IMR-90 (cell line): ENCODE data around the gene JAKMIP1. TPM values are rescaled to one million over a fixed set of nuclear protein-coding genes. Genes with fewer than 3 reads are reported as not detected.

Source experiments
- ATAC-seq: fragments of 200-7000 bp; cut with Tn5 transposase; 2 replicates; pipeline ENCODE4 v1.9.1; 2020; ENCODE audit warnings: low read depth, mild to moderate bottlenecking, moderate library complexity
- BruUV-seq: library from RNA; stranded (reverse); fragments of 400-500 nt; replicated peaks from 2 replicates; lab custom pipeline; 2021; lab: Mats Ljungman, UMichigan
- CTCF ChIA-PET: fragments of 300-600 bp; formaldehyde crosslinking; extraction: SDS; loops from one replicate; lab custom pipeline; 2021; ENCODE audit warnings: antibody characterized with exemption; lab: Yijun Ruan, JAX
- POLR2A ChIA-PET: fragments of 300-600 bp; sonication (Branson Sonifier 250); formaldehyde crosslinking; loops from one replicate; lab custom pipeline; 2022; ENCODE audit warnings: antibody characterized with exemption; ENCODE audit not compliant: unreplicated experiment; lab: Charles Lee
- DNase-seq: peaks from one replicate; pipeline ENCODE4 v3.0.0; 2013
- H2AFZ ChIP-seq: replicated peaks from 2 replicates; pipeline ENCODE3; 2013; ENCODE audit warnings: low read length, mild to moderate bottlenecking; ENCODE audit not compliant: poor library complexity
- H2AK5ac ChIP-seq: 2 replicates; pipeline ENCODE4 v1.6.1; 2013; ENCODE audit warnings: low read depth, low read length, inconsistent platforms
- H2AK9ac ChIP-seq: replicated peaks from 2 replicates; pipeline ENCODE3; 2013; ENCODE audit warnings: mild to moderate bottlenecking, low read depth, low read length, moderate library complexity; ENCODE audit not compliant: poor library complexity
- H2BK120ac ChIP-seq: 2 replicates; pipeline ENCODE4 v1.6.1; 2013; ENCODE audit warnings: low read depth, low read length, inconsistent platforms
- H2BK15ac ChIP-seq: 3 replicates; pipeline ENCODE4 v1.6.1; 2013; ENCODE audit warnings: low read depth, low read length, inconsistent platforms
- H2BK20ac ChIP-seq: 2 replicates; pipeline ENCODE4 v1.6.1; 2013; ENCODE audit warnings: low read depth, mild to moderate bottlenecking, inconsistent platforms, low read length, moderate library complexity
- H2BK5ac ChIP-seq: 2 replicates; pipeline ENCODE4 v1.6.1; 2013; ENCODE audit warnings: mild to moderate bottlenecking, low read depth, low read length, inconsistent platforms; ENCODE audit not compliant: poor library complexity, severe bottlenecking
- H3K14ac ChIP-seq: replicated peaks from 2 replicates; pipeline ENCODE4 v1.6.1; 2013; ENCODE audit warnings: low read depth, low read length, inconsistent platforms
- H3K18ac ChIP-seq: 2 replicates; pipeline ENCODE4 v1.6.1; 2013; ENCODE audit warnings: low read depth, low read length, control low read depth
- H3K23ac ChIP-seq: 2 replicates; pipeline ENCODE4 v1.6.1; 2013; ENCODE audit warnings: low read depth, low read length, inconsistent platforms
- H3K27ac ChIP-seq: 2 replicates; pipeline ENCODE4 v1.5.1; 2013; ENCODE audit warnings: mild to moderate bottlenecking, control low read depth, low read length; ENCODE audit not compliant: insufficient read depth
- H3K27me3 ChIP-seq: 2 replicates; pipeline ENCODE4 v1.6.1; 2013; ENCODE audit warnings: low read length; ENCODE audit not compliant: control insufficient read depth, insufficient read depth
- H3K36me3 ChIP-seq: 2 replicates; pipeline ENCODE4 v1.6.1; 2013; ENCODE audit warnings: low read length, mixed read lengths; ENCODE audit not compliant: control insufficient read depth, insufficient read depth
- H3K4ac ChIP-seq: 2 replicates; pipeline ENCODE4 v1.6.1; 2013; ENCODE audit warnings: low read depth, low read length, inconsistent platforms
- H3K4me1 ChIP-seq: 2 replicates; pipeline ENCODE4 v1.6.1; 2013; ENCODE audit warnings: low read length, mixed read lengths; ENCODE audit not compliant: control insufficient read depth, insufficient read depth
- H3K4me2 ChIP-seq: 2 replicates; pipeline ENCODE4 v1.6.1; 2013; ENCODE audit warnings: low read depth, mild to moderate bottlenecking, control low read depth, low read length, moderate library complexity
- H3K4me3 ChIP-seq: 2 replicates; pipeline ENCODE4 v1.5.1; 2013; ENCODE audit warnings: low read depth, mild to moderate bottlenecking, control low read depth, low read length, moderate library complexity; ENCODE audit not compliant: insufficient read depth
- H3K56ac ChIP-seq: 2 replicates; pipeline ENCODE4 v1.6.1; 2013; ENCODE audit warnings: low read length, inconsistent platforms; ENCODE audit not compliant: insufficient read depth; ENCODE audit errors: extremely low read depth
- H3K79me1 ChIP-seq, 2 experiments: 2 replicates each; pipeline ENCODE4 v1.6.1; 2013; ENCODE audit warnings: low read length in 2 of 2, inconsistent platforms in 1 of 2, low read depth in 1 of 2
- H3K9ac ChIP-seq: 2 replicates; pipeline ENCODE4 v1.6.1; 2013; ENCODE audit warnings: low read depth, low read length, control low read depth
- H3K9me1 ChIP-seq: 2 replicates; pipeline ENCODE4 v1.6.1; 2013; ENCODE audit warnings: low read length, inconsistent platforms; ENCODE audit not compliant: insufficient read depth
- H3K9me3 ChIP-seq: 2 replicates; pipeline ENCODE4 v1.6.1; 2013; ENCODE audit warnings: low read length; ENCODE audit not compliant: control insufficient read depth, insufficient read depth
- H4K20me1 ChIP-seq: 2 replicates; pipeline ENCODE4 v1.6.1; 2013; ENCODE audit warnings: low read length, inconsistent platforms; ENCODE audit not compliant: insufficient read depth
- H4K5ac ChIP-seq: 2 replicates; pipeline ENCODE4 v1.6.1; 2013; ENCODE audit warnings: mild to moderate bottlenecking, low read depth, low read length, control low read depth
- H4K8ac ChIP-seq, 2 experiments: 2 replicates each; pipeline ENCODE4 v1.6.1; 2013; ENCODE audit warnings: low read depth in 2 of 2, low read length in 2 of 2, control low read depth in 1 of 2, inconsistent platforms in 1 of 2
- H4K91ac ChIP-seq: 2 replicates; pipeline ENCODE4 v1.6.1; 2013; ENCODE audit warnings: low read depth, low read length, inconsistent platforms; ENCODE audit not compliant: insufficient read depth
- CEBPB ChIP-seq: IDR thresholded peaks from 2 replicates; pipeline ENCODE4 v1.6.1; 2012; ENCODE audit warnings: low read depth, low read length, improper control_type of control experiment
- CHD1 ChIP-seq: IDR thresholded peaks from 2 replicates; pipeline ENCODE4 v1.6.1; 2012; ENCODE audit warnings: low read depth, low read length, improper control_type of control experiment
- MAFK ChIP-seq: IDR thresholded peaks from 2 replicates; pipeline ENCODE4 v1.6.1; 2012; ENCODE audit warnings: low read depth, low read length, improper control_type of control experiment
- MXI1 ChIP-seq: IDR thresholded peaks from 2 replicates; pipeline ENCODE4 v1.6.1; 2012; ENCODE audit warnings: low read depth, mild to moderate bottlenecking, low read length, moderate library complexity, borderline replicate concordance
- NFE2L2 ChIP-seq: fragments of 150-350 bp; IDR thresholded peaks from 2 replicates; pipeline ENCODE4 v1.6.1; 2016; ENCODE audit warnings: low read depth, mild to moderate bottlenecking, low read length
- POLR2A ChIP-seq: IDR thresholded peaks from 2 replicates; pipeline ENCODE4 v1.6.1; 2012; ENCODE audit warnings: mild to moderate bottlenecking, low read depth, low read length
- RAD21 ChIP-seq: IDR thresholded peaks from 2 replicates; pipeline ENCODE4 v1.6.1; 2012; ENCODE audit warnings: low read length, improper control_type of control experiment
- SMC3 ChIP-seq: fragments of 150-350 bp; IDR thresholded peaks from 2 replicates; pipeline ENCODE4 v1.6.1; 2016; ENCODE audit warnings: low read depth, mild to moderate bottlenecking, antibody characterized with exemption, low read length, moderate library complexity
- WGBS, 2 experiments: methylation state at CpG; one replicate each; pipeline versions ENCODE4 v1.1.5 to v1.1.7; 2013; ENCODE audit warnings: missing lambda C conversion rate in 2 of 2; ENCODE audit not compliant: insufficient read length in 1 of 2; ENCODE audit errors: extremely low coverage in 2 of 2; 5-methylcytosine and 5-hydroxymethylcytosine counted together
- dilution Hi-C: fragments of 300-500 bp; cut with HindIII; formaldehyde crosslinking; loops from one replicate; pipeline ENCODE4 v1.14.3; 2018; ENCODE audit warnings: low sequenced_read_pairs; ENCODE audit not compliant: unreplicated experiment
- in situ Hi-C: fragments of 300-500 bp; cut with MboI; formaldehyde crosslinking; loops from 3 replicates; pipeline ENCODE4 v1.14.3; 2019; ENCODE audit warnings: low sequenced_read_pairs, inconsistent platforms, mixed read lengths
- intact Hi-C: fragments of 100-400 bp; cut with micrococcal nuclease; formaldehyde crosslinking; loops from 2 replicates; pipeline ENCODE4 v1.10.0; 2022
- polyA plus RNA-seq, 3 experiments: library from polyadenylated mRNA; depleted of rRNA; stranded (reverse); fragments of >200 nt; gene quantifications; 2 replicates each; pipeline ENCODE4 v1.2.3, GENCODE V29; 2012; ENCODE audit warnings: low replicate concordance in 1 of 3
- total RNA-seq: library from RNA; depleted of rRNA; stranded (reverse); fragments of >200 nt; gene quantifications from 2 replicates; pipeline ENCODE4 v1.2.3, GENCODE V29; 2012
- TF ChIP-seq, protein P1 (sequence below): fragments of 150-350 bp; IDR thresholded peaks from 2 replicates; pipeline ENCODE4 v1.6.1; 2016; ENCODE audit warnings: low read depth, mild to moderate bottlenecking, low read length, moderate library complexity, borderline replicate concordance
- TF ChIP-seq, protein P2 (sequence below): fragments of 150-350 bp; IDR thresholded peaks from 2 replicates; pipeline ENCODE4 v1.6.1; 2017; ENCODE audit warnings: mild to moderate bottlenecking, antibody characterized with exemption, low read length, low read depth

Gene JAKMIP1
- total and polyA plus RNA-seq, 2 of the 4 experiments (the other 2 are of a cell fraction), result not detected

DNA sequence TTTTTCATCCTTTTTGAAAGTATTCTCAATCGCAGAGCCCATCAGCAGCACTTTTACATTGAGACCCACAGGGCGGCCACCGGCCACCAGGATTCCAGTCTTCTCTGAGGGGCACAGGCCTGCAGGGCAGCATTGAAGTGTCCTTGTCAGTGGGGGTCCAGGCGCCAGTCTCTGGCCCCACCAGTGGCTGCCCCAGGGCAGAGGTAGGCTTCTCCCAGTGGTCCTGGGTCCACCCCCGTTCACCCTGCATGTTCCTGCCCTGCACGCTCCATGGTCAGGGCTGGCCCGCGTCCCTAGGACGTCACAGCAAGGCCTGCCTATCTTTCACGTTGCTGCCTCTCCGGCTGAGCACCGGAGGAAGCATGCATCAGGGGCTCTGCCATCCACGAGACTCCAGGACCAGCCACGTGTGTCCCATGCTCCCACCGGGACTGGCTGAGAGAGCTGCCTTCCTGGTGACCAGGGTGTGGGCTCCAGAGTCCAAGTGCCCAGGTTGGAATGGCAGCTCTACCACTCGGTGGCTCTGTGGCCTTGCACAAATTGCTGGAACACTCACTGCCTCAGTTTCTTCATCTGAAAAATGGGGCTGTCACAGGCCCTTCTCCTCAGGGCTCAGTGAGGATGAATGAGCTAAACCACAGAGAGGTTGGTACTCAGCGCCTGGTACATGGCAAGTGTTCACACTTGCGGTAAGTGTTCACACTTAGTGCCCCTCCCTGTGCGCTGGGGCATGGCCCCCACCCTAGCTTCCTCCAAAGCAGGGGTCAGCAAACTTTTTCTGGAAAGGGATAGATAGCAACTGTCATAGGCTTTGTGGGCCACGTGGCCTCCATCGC is 30.7 kb upstream of the JAKMIP1 start:
- intact Hi-C loops, result no loop called here
- Histone ChIP-seq H3K4me1 (no peaks in the 10 kb centered on the region), H2AK5ac (no peak overlapping the region), H3K4me2 (no peak overlapping the region), H3K27me3 (peaks cover 10% of the 10 kb centered on the region; the same call in 1 of the 2 replicates), H3K18ac (no peak overlapping the region), H3K9ac (no peak overlapping the region), H2BK5ac (no peak overlapping the region), H3K14ac (no peak overlapping the region), H3K4ac (no peak overlapping the region), H3K9me3 (no peaks in the 10 kb centered on the region), H4K20me1 (no peaks in the 10 kb centered on the region), H3K4me3 (no peak overlapping the region), H4K8ac (no peak overlapping the region), H2AFZ (peak overlapping the region; percentile 32), H3K36me3 (no peaks in the 10 kb centered on the region), H3K79me1 (no peaks in the 10 kb centered on the region), H2BK15ac (no peak overlapping the region), H4K5ac (no peak overlapping the region), H2BK20ac (no peak overlapping the region), H4K91ac (no peak overlapping the region), H2BK120ac (no peak overlapping the region), H3K23ac (no peak overlapping the region), H3K56ac (no peak overlapping the region), H3K27ac (no peak overlapping the region), H2AK9ac (no peak overlapping the region), H3K9me1 (no peaks in the 10 kb centered on the region)
- POLR2A ChIA-PET, result no interaction called here
- DNase-seq (no peak), ATAC-seq (no peak)
- BruUV-seq, result no TSS peak
- in situ Hi-C loops, result no loop called here
- TF ChIP-seq RAD21 (no peak), POLR2A (no peak), CHD1 (no peak), CEBPB (no peak), MXI1 (no peak), MAFK (no peak), NFE2L2 (no peak), SMC3 (no peak)
- TF ChIP-seq, protein P1, sequence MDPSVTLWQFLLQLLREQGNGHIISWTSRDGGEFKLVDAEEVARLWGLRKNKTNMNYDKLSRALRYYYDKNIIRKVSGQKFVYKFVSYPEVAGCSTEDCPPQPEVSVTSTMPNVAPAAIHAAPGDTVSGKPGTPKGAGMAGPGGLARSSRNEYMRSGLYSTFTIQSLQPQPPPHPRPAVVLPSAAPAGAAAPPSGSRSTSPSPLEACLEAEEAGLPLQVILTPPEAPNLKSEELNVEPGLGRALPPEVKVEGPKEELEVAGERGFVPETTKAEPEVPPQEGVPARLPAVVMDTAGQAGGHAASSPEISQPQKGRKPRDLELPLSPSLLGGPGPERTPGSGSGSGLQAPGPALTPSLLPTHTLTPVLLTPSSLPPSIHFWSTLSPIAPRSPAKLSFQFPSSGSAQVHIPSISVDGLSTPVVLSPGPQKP, result no peak
- TF ChIP-seq, protein P2, sequence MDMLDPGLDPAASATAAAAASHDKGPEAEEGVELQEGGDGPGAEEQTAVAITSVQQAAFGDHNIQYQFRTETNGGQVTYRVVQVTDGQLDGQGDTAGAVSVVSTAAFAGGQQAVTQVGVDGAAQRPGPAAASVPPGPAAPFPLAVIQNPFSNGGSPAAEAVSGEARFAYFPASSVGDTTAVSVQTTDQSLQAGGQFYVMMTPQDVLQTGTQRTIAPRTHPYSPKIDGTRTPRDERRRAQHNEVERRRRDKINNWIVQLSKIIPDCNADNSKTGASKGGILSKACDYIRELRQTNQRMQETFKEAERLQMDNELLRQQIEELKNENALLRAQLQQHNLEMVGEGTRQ, result no peak
- dilution Hi-C loops, result no loop called here
- WGBS, 2 experiments, result 66% methylated on average over 20 of the region's 21 CpGs; no CpG with 5 or more reads in 1 of the 2 experiments
- CTCF ChIA-PET, result no interaction called here
